HepG2 (cell line): Measurements from ENCODE around the gene FLYWCH1. TPM values are rescaled to one million over a fixed set of nuclear protein-coding genes. Genes with fewer than 3 reads are reported as not detected.

Experiments used
- AGO1 ChIP-seq: fragments of 200-400 bp; formaldehyde crosslinking; IDR thresholded peaks from 2 replicates; pipeline ENCODE4 v1.6.1; 2017; ENCODE audit warnings: mild to moderate bottlenecking, low read depth, low read length, moderate library complexity; ENCODE audit not compliant: poor library complexity, severe bottlenecking
- CAMTA2 ChIP-seq: sonication (generic); formaldehyde crosslinking; IDR thresholded peaks from 2 replicates; pipeline ENCODE4 v1.4.0; 2020; ENCODE audit warnings: mild to moderate bottlenecking, missing genetic modification reagents, borderline replicate concordance
- HIVEP1 ChIP-seq: sonication (generic); formaldehyde crosslinking; IDR thresholded peaks from 2 replicates; pipeline ENCODE4 v1.4.0; 2020; ENCODE audit warnings: mild to moderate bottlenecking, missing genetic modification reagents
- HMGA1 ChIP-seq: sonication (generic); formaldehyde crosslinking; conservative IDR thresholded peaks from 2 replicates; pipeline ENCODE4 v1.4.0; 2020; ENCODE audit warnings: missing genetic modification reagents
- HOXA9 ChIP-seq: sonication (generic); formaldehyde crosslinking; IDR thresholded peaks from 2 replicates; pipeline ENCODE4 v1.8.1; 2022; ENCODE audit warnings: missing genetic modification reagents, mild to moderate bottlenecking, moderate library complexity, borderline replicate concordance
- KAT2B ChIP-seq: fragments of 150-350 bp; IDR thresholded peaks from 2 replicates; pipeline ENCODE4 v1.6.1; 2014; ENCODE audit warnings: low read depth, low read length, borderline replicate concordance
- PHB2 ChIP-seq: fragments of 450-650 bp; IDR thresholded peaks from 2 replicates; pipeline ENCODE4 v1.6.1; 2018; ENCODE audit not compliant: partially characterized antibody
- PHF20 ChIP-seq: sonication (generic); formaldehyde crosslinking; IDR thresholded peaks from 2 replicates; pipeline ENCODE4 v1.5.0; 2020; ENCODE audit warnings: mild to moderate bottlenecking, missing genetic modification reagents
- PRDM4 ChIP-seq: sonication (generic); formaldehyde crosslinking; IDR thresholded peaks from 2 replicates; pipeline ENCODE4 v1.9.0; 2021; ENCODE audit warnings: missing genetic modification reagents, borderline replicate concordance
- SAFB2 ChIP-seq: sonication (generic); formaldehyde crosslinking; IDR thresholded peaks from 2 replicates; pipeline ENCODE4 v1.5.1; 2020; ENCODE audit warnings: missing genetic modification reagents, low read depth, mild to moderate bottlenecking, borderline replicate concordance
- TOE1 ChIP-seq: sonication (generic); formaldehyde crosslinking; IDR thresholded peaks from 2 replicates; pipeline ENCODE4 v1.4.0; 2020; ENCODE audit warnings: mild to moderate bottlenecking, missing genetic modification reagents
- TOPORS ChIP-seq: sonication (generic); formaldehyde crosslinking; IDR thresholded peaks from 2 replicates; pipeline ENCODE4 v1.8.0; 2023; ENCODE audit warnings: mild to moderate bottlenecking, missing genetic modification reagents
- TRAFD1 ChIP-seq: sonication (generic); formaldehyde crosslinking; IDR thresholded peaks from 2 replicates; pipeline ENCODE4 v1.5.1; 2020; ENCODE audit warnings: missing genetic modification reagents, mild to moderate bottlenecking, borderline replicate concordance
- TRIM22 ChIP-seq: fragments of 450-650 bp; IDR thresholded peaks from 2 replicates; pipeline ENCODE4 v1.6.1; 2017
- ZBTB21 ChIP-seq: sonication (generic); formaldehyde crosslinking; IDR thresholded peaks from 2 replicates; pipeline ENCODE4 v1.4.0; 2020; ENCODE audit warnings: missing genetic modification reagents
- ZC3H4 ChIP-seq: sonication (generic); formaldehyde crosslinking; IDR thresholded peaks from 2 replicates; pipeline ENCODE4 v1.4.0; 2020; ENCODE audit warnings: missing genetic modification reagents, borderline replicate concordance
- ZKSCAN8 ChIP-seq: IDR thresholded peaks from 2 replicates; pipeline ENCODE4 v1.6.1; 2016; ENCODE audit warnings: borderline replicate concordance, missing genetic modification reagents, missing compliant biosample characterization
- ZNF101 ChIP-seq: sonication (generic); formaldehyde crosslinking; IDR thresholded peaks from 2 replicates; pipeline ENCODE4 v1.4.0; 2020; ENCODE audit warnings: mild to moderate bottlenecking, low read depth, missing genetic modification reagents, borderline replicate concordance
- ZNF724P ChIP-seq: sonication (generic); formaldehyde crosslinking; IDR thresholded peaks from 2 replicates; pipeline ENCODE4 v1.8.0; 2022; ENCODE audit warnings: missing genetic modification reagents, borderline replicate concordance
- ZNF761 ChIP-seq: sonication (generic); formaldehyde crosslinking; conservative IDR thresholded peaks from 2 replicates; pipeline ENCODE4 v1.4.0; 2020; ENCODE audit warnings: mild to moderate bottlenecking, missing genetic modification reagents
- ZNF768 ChIP-seq: sonication (generic); formaldehyde crosslinking; IDR thresholded peaks from 2 replicates; pipeline ENCODE4 v1.4.0; 2020; ENCODE audit warnings: missing genetic modification reagents
- ZNF800 ChIP-seq: sonication (generic); formaldehyde crosslinking; IDR thresholded peaks from 2 replicates; pipeline ENCODE4 v1.4.0; 2020; ENCODE audit warnings: missing genetic modification reagents
- polyA plus RNA-seq, 8 experiments: library from polyadenylated mRNA; depleted of rRNA in 3 of 8; stranded (reverse) in 7 of 8; unstranded in 1 of 8; fragments of >200 nt; fragmentation: Illumina TruSeq in 4 of 8; extraction: Trizol in 4 of 8; gene quantifications; 2 replicates each; pipeline versions ENCODE4 v1.2.1 to v1.2.3, GENCODE V29; 2011 to 2016; ENCODE audit warnings: low read depth in 4 of 8, missing spikeins in 1 of 8, mixed read lengths in 1 of 8; ENCODE audit not compliant: insufficient read depth in 1 of 8
- total RNA-seq, 5 experiments: library from RNA; depleted of rRNA; stranded (reverse); fragments of >200 nt; fragmentation: Illumina TruSeq; extraction: Trizol; gene quantifications; 2 replicates each; pipeline ENCODE4 v1.2.3, GENCODE V29; 2016; ENCODE audit warnings: low read depth in 1 of 5

FLYWCH1 gene
- total and polyA plus RNA-seq, 2 of the 13 experiments (the other 11 are each of a cell fraction or from before 2014, with no cell fraction given): 7.3 to 12.4 TPM

- no peak for TF ChIP-seq TRAFD1
- peak; percentile 62 for TF ChIP-seq PHF20 (CRISPR knock-in tag)
- TF ChIP-seq CAMTA2 (CRISPR knock-in tag): no peak
- TF ChIP-seq ZNF101 (CRISPR knock-in tag): no peak
- no peak for TF ChIP-seq HMGA1 (CRISPR knock-in tag)
- no peak for TF ChIP-seq ZC3H4 (CRISPR knock-in tag)
- TF ChIP-seq SAFB2 (CRISPR knock-in tag): peak; percentile 54; the same call in 1 of the 2 replicates
- TF ChIP-seq HOXA9: no peak; the same call in 1 of the 2 replicates
- peak; percentile 40; the same call in 1 of the 2 replicates for TF ChIP-seq ZKSCAN8 (CRISPR knock-in tag)
- TF ChIP-seq TOE1 (CRISPR knock-in tag): no peak; the same call in 1 of the 2 replicates
- TF ChIP-seq ZNF761 (CRISPR knock-in tag): no peak
- TF ChIP-seq ZNF724P (CRISPR knock-in tag): no peak
- no peak for TF ChIP-seq PRDM4
- TF ChIP-seq KAT2B: no peak
- TF ChIP-seq TRIM22: no peak
- TF ChIP-seq TOPORS: no peak
- peak; percentile 73 for TF ChIP-seq ZNF800
- TF ChIP-seq ZNF768 (CRISPR knock-in tag): peak; percentile 73; the same call in 1 of the 2 replicates
- peak; percentile 47 for TF ChIP-seq AGO1
- TF ChIP-seq PHB2: no peak
- no peak for TF ChIP-seq ZBTB21 (CRISPR knock-in tag)
- no peak for TF ChIP-seq HIVEP1 (CRISPR knock-in tag)
Observed at GRCh38 chr16:2905241-2905987, 6.3 kb upstream of the FLYWCH1 start (continued).
